Keratinocyte (primary cell): ENCODE data around the gene TNIP1. TPM values are rescaled to one million over a fixed set of nuclear protein-coding genes. Genes with fewer than 3 reads are reported as not detected.

Source experiments
- DNase-seq: peaks from one replicate; pipeline ENCODE4 v3.0.0-alpha.2; 2011; ENCODE audit warnings: low read depth, missing footprints, low spot score
- FAIRE-seq: peaks from 2 replicates; lab custom pipeline; 2011; peaks lifted over from hg19 to GRCh38; lab: Jason Lieb, UNC
- H2AFZ ChIP-seq: 2 replicates; pipeline ENCODE4 v1.6.0; 2012; ENCODE audit warnings: low read length, control low read depth, inconsistent platforms; ENCODE audit not compliant: control insufficient read depth
- H3K27ac ChIP-seq: 2 replicates; pipeline ENCODE4 v1.5.1; 2011; ENCODE audit warnings: low read length; ENCODE audit not compliant: control insufficient read depth, insufficient read depth
- H3K27me3 ChIP-seq: 3 replicates; pipeline ENCODE4 v1.6.0; 2011; ENCODE audit warnings: low read length; ENCODE audit not compliant: control insufficient read depth, insufficient read depth; ENCODE audit errors: extremely low read depth
- H3K36me3 ChIP-seq, 2 experiments: 2 replicates in 1 of 2; 3 replicates in 1 of 2; pipeline ENCODE4 v1.5.1; 2011; ENCODE audit warnings: low read length in 2 of 2, mild to moderate bottlenecking in 1 of 2; ENCODE audit not compliant: control insufficient read depth in 2 of 2, insufficient read depth in 2 of 2; ENCODE audit errors: extremely low read depth in 1 of 2
- H3K4me1 ChIP-seq: 3 replicates; pipeline ENCODE4 v1.5.1; 2011; ENCODE audit warnings: low read length; ENCODE audit not compliant: control insufficient read depth, insufficient read depth; ENCODE audit errors: extremely low read depth
- H3K4me2 ChIP-seq: 3 replicates; pipeline ENCODE4 v1.6.0; 2011; ENCODE audit warnings: low read depth, low read length; ENCODE audit not compliant: control insufficient read depth, insufficient read depth; ENCODE audit errors: extremely low read depth
- H3K4me3 ChIP-seq, 3 experiments: fragments of 200-600 bp in 1 of 3; sonication (generic) in 1 of 3; 2 replicates in 2 of 3; 3 replicates in 1 of 3; pipeline ENCODE4 v1.5.1; 2011 to 2016; ENCODE audit warnings: low read length in 3 of 3, mild to moderate bottlenecking in 3 of 3, control low read depth in 2 of 3, inconsistent platforms in 1 of 3, low read depth in 1 of 3, mixed read lengths in 1 of 3, mixed run types in 1 of 3, moderate library complexity in 1 of 3; ENCODE audit not compliant: control insufficient read depth in 2 of 3, insufficient read depth in 2 of 3; ENCODE audit errors: extremely low read depth in 1 of 3
- H3K79me2 ChIP-seq: 2 replicates; pipeline ENCODE4 v1.6.0; 2012; ENCODE audit warnings: low read length; ENCODE audit not compliant: control insufficient read depth, insufficient read depth
- H3K9ac ChIP-seq: 3 replicates; pipeline ENCODE4 v1.6.0; 2011; ENCODE audit warnings: low read length; ENCODE audit not compliant: control insufficient read depth, insufficient read depth; ENCODE audit errors: extremely low read depth
- H3K9me1 ChIP-seq: 3 replicates; pipeline ENCODE4 v1.6.0; 2011; ENCODE audit warnings: low read length; ENCODE audit not compliant: control insufficient read depth, insufficient read depth; ENCODE audit errors: extremely low read depth
- H3K9me3 ChIP-seq: 2 replicates; pipeline ENCODE4 v1.5.1; 2012; ENCODE audit warnings: low read depth, low read length; ENCODE audit not compliant: control insufficient read depth
- H4K20me1 ChIP-seq: 3 replicates; pipeline ENCODE4 v1.6.0; 2011; ENCODE audit warnings: low read length; ENCODE audit not compliant: control insufficient read depth, insufficient read depth; ENCODE audit errors: extremely low read depth
- EZH2 ChIP-seq: IDR thresholded peaks from one replicate; pipeline ENCODE4 v1.6.1; 2012; ENCODE audit warnings: inconsistent platforms, mild to moderate bottlenecking, low read length, moderate library complexity
- dilution Hi-C: fragments of 300-500 bp; cut with MboI; formaldehyde crosslinking; loops from one replicate; pipeline ENCODE4 v1.7.0; 2020; ENCODE audit warnings: low sequenced_read_pairs; ENCODE audit not compliant: extremely low pct_ligation_motif_present
- polyA plus RNA-seq, 5 experiments: library from polyadenylated mRNA; depleted of rRNA in 3 of 5; stranded (reverse) in 3 of 5; stranded (forward) in 1 of 5; unstranded in 1 of 5; fragments of >200 nt; gene quantifications; 1 replicate in 1 of 5; 2 replicates in 3 of 5; 3 replicates in 1 of 5; pipeline versions ENCODE4 v1.2.1 to v1.2.3, GENCODE V29; 2011 to 2012; ENCODE audit warnings: missing spikeins in 2 of 5, low read depth in 1 of 5, low replicate concordance in 1 of 5
- TF ChIP-seq, protein P1 (sequence below), 3 experiments: IDR thresholded peaks in 1 of 3; conservative IDR thresholded peaks in 1 of 3; optimal IDR thresholded peaks in 1 of 3; 2 replicates in 2 of 3; 3 replicates in 1 of 3; pipeline versions ENCODE3 to v1.5.1; 2011; ENCODE audit warnings: low read length in 3 of 3, mild to moderate bottlenecking in 3 of 3, moderate library complexity in 2 of 3, control low read depth in 1 of 3, inconsistent platforms in 1 of 3; ENCODE audit not compliant: insufficient read depth in 2 of 3; ENCODE audit errors: extremely low read depth in 1 of 3

The TNIP1 gene
- polyA plus RNA-seq, 1 donor (not counting 4 experiments of a cell fraction or from before 2014, with no cell fraction given) = 47.9 TPM

GRCh38 chr5:150987746-150988145 lies 93.1 kb downstream of the TNIP1 start:
- H3K36me3 ChIP-seq = no peaks in the 10 kb centered on the region
- H3K9me1 ChIP-seq = no peaks in the 10 kb centered on the region
- DNase-seq = no peak
- no peaks in the 10 kb centered on the region for H3K79me2 ChIP-seq
- no peaks in the 10 kb centered on the region for H4K20me1 ChIP-seq
- no peak for FAIRE-seq
- TF ChIP-seq, protein P1, sequence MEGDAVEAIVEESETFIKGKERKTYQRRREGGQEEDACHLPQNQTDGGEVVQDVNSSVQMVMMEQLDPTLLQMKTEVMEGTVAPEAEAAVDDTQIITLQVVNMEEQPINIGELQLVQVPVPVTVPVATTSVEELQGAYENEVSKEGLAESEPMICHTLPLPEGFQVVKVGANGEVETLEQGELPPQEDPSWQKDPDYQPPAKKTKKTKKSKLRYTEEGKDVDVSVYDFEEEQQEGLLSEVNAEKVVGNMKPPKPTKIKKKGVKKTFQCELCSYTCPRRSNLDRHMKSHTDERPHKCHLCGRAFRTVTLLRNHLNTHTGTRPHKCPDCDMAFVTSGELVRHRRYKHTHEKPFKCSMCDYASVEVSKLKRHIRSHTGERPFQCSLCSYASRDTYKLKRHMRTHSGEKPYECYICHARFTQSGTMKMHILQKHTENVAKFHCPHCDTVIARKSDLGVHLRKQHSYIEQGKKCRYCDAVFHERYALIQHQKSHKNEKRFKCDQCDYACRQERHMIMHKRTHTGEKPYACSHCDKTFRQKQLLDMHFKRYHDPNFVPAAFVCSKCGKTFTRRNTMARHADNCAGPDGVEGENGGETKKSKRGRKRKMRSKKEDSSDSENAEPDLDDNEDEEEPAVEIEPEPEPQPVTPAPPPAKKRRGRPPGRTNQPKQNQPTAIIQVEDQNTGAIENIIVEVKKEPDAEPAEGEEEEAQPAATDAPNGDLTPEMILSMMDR (optimal IDR thresholded peaks at IDR 0.05 in 1 of 3, IDR thresholded peaks at IDR 0.05 in 1 of 3, conservative IDR thresholded peaks at IDR 0.05 in 1 of 3; ENCODE audit: extremely low read depth in 1 of 3, insufficient read depth in 2 of 3, low read length in 3 of 3) = no peak
- no peak for TF ChIP-seq EZH2
- no peak overlapping the region for H2AFZ ChIP-seq
- H3K27ac ChIP-seq = no peak overlapping the region
- H3K27me3 ChIP-seq = no peaks in the 10 kb centered on the region
- dilution Hi-C loops = no loop called here
- peaks cover under 1% of the 10 kb centered on the region for H3K9me3 ChIP-seq
- no peak overlapping the region for H3K9ac ChIP-seq
- no peaks in the 10 kb centered on the region for H3K4me1 ChIP-seq
- no peak overlapping the region for H3K4me3 ChIP-seq
- H3K4me2 ChIP-seq = no peak overlapping the region

Other genes with a start within 250 kb of the TNIP1 start
- 0.07 TPM in 1 of 3 replicates, not detected in the others for gene IRGM, start 234.5 kb downstream of the TNIP1 start, polyA plus RNA-seq
- 3.4 to 8.7 TPM (median 4.8 TPM) in 3 replicates for gene ZNF300, start 176.1 kb downstream of the TNIP1 start, polyA plus RNA-seq
- gene GPX3, start 60.4 kb downstream of the TNIP1 start, polyA plus RNA-seq = 116 to 139 TPM (median 120 TPM) in 3 replicates
- gene ANXA6, start 76.7 kb upstream of the TNIP1 start, polyA plus RNA-seq = 37.0 to 58.2 TPM (median 43.8 TPM) in 3 replicates
- gene CCDC69, start 143.1 kb upstream of the TNIP1 start, polyA plus RNA-seq = 3.5 to 4.5 TPM (median 4.1 TPM) in 3 replicates
- 98.5 to 167 TPM (median 117 TPM) in 3 replicates for gene GM2A, start 172.2 kb upstream of the TNIP1 start, polyA plus RNA-seq
- not detected in 3 replicates for gene SLC36A3, start 222.7 kb upstream of the TNIP1 start, polyA plus RNA-seq